H9 (cell line): ENCODE results near the gene RORC. TPM values are rescaled to one million over a fixed set of nuclear protein-coding genes. Genes with fewer than 3 reads are reported as not detected.

ENCODE experiments used
- DNase-seq: peaks from one replicate; pipeline ENCODE4 v3.0.0-alpha.2; 2017
- H2AFZ ChIP-seq: one replicate; pipeline ENCODE4 v1.6.1; 2013; ENCODE audit warnings: mild to moderate bottlenecking, low read length, control low read depth, moderate library complexity
- H2AK5ac ChIP-seq: 2 replicates; pipeline ENCODE4 v1.6.1; 2013; ENCODE audit warnings: low read length, control low read depth, mixed read lengths; ENCODE audit not compliant: insufficient read length
- H2BK120ac ChIP-seq: one replicate; pipeline ENCODE4 v1.6.1; 2013; ENCODE audit warnings: low read depth, mild to moderate bottlenecking, low read length, control low read depth, inconsistent platforms; ENCODE audit not compliant: poor library complexity, severe bottlenecking
- H2BK12ac ChIP-seq: 2 replicates; pipeline ENCODE4 v1.6.1; 2013; ENCODE audit warnings: low read length, control low read depth, mixed read lengths, low read depth; ENCODE audit not compliant: insufficient read length
- H2BK15ac ChIP-seq: 2 replicates; pipeline ENCODE4 v1.6.1; 2013; ENCODE audit warnings: low read depth, low read length, control low read depth
- H2BK20ac ChIP-seq: one replicate; pipeline ENCODE4 v1.6.1; 2013; ENCODE audit warnings: low read depth, mild to moderate bottlenecking, low read length, control low read depth, inconsistent platforms; ENCODE audit not compliant: poor library complexity, severe bottlenecking
- H2BK5ac ChIP-seq: 2 replicates; pipeline ENCODE4 v1.6.1; 2013; ENCODE audit warnings: low read length, control low read depth, mixed read lengths; ENCODE audit not compliant: insufficient read length
- H3K14ac ChIP-seq: 2 replicates; pipeline ENCODE4 v1.6.1; 2013; ENCODE audit warnings: low read length, control low read depth; ENCODE audit not compliant: insufficient read depth
- H3K18ac ChIP-seq: 2 replicates; pipeline ENCODE4 v1.6.1; 2013; ENCODE audit warnings: low read depth, mild to moderate bottlenecking, mixed read lengths, low read length, control low read depth; ENCODE audit not compliant: insufficient read length
- H3K23ac ChIP-seq: 2 replicates; pipeline ENCODE4 v1.6.1; 2013; ENCODE audit warnings: low read length, control low read depth, mixed read lengths, low read depth; ENCODE audit not compliant: insufficient read length
- H3K23me2 ChIP-seq: 2 replicates; pipeline ENCODE4 v1.6.1; 2013; ENCODE audit warnings: low read depth, mild to moderate bottlenecking, mixed read lengths, low read length, control low read depth; ENCODE audit not compliant: insufficient read length, poor library complexity, severe bottlenecking
- H3K27ac ChIP-seq: 2 replicates; pipeline ENCODE4 v1.5.1; 2013; ENCODE audit warnings: low read length, control low read depth, mixed read lengths, low read depth; ENCODE audit not compliant: insufficient read length
- H3K27me3 ChIP-seq: 2 replicates; pipeline ENCODE4 v1.6.1; 2013; ENCODE audit warnings: low read length, control low read depth, inconsistent platforms; ENCODE audit not compliant: insufficient read depth
- H3K4ac ChIP-seq: 2 replicates; pipeline ENCODE4 v1.6.1; 2013; ENCODE audit warnings: low read depth, mild to moderate bottlenecking, control low read depth, inconsistent platforms, low read length, moderate library complexity
- H3K4me1 ChIP-seq: 2 replicates; pipeline ENCODE4 v1.6.1; 2013; ENCODE audit warnings: low read length, control low read depth, inconsistent platforms; ENCODE audit not compliant: insufficient read depth
- H3K4me2 ChIP-seq: 2 replicates; pipeline ENCODE4 v1.6.1; 2013; ENCODE audit warnings: low read length, control low read depth, mixed read lengths; ENCODE audit not compliant: insufficient read length, insufficient read depth
- H3K56ac ChIP-seq: 2 replicates; pipeline ENCODE4 v1.6.1; 2013; ENCODE audit warnings: low read depth, mild to moderate bottlenecking, mixed read lengths, low read length, control low read depth; ENCODE audit not compliant: insufficient read length
- H3K79me1 ChIP-seq: 2 replicates; pipeline ENCODE4 v1.6.1; 2013; ENCODE audit warnings: low read depth, mild to moderate bottlenecking, moderate library complexity, low read length, control low read depth, inconsistent platforms; ENCODE audit not compliant: insufficient read depth, poor library complexity, severe bottlenecking
- H3K79me2 ChIP-seq: 2 replicates; pipeline ENCODE4 v1.6.1; 2013; ENCODE audit warnings: low read length, control low read depth, inconsistent platforms; ENCODE audit not compliant: insufficient read depth
- H3K9ac ChIP-seq: 2 replicates; pipeline ENCODE4 v1.6.1; 2013; ENCODE audit warnings: low read length, control low read depth, mixed read lengths; ENCODE audit not compliant: insufficient read length; ENCODE audit errors: extremely low read depth
- H3K9me3 ChIP-seq: one replicate; pipeline ENCODE4 v1.6.1; 2013; ENCODE audit warnings: low read depth, low read length, inconsistent platforms; ENCODE audit not compliant: control insufficient read depth
- H3T11ph ChIP-seq: one replicate; pipeline ENCODE4 v1.6.1; 2013; ENCODE audit warnings: mild to moderate bottlenecking, low read length, control low read depth, inconsistent platforms
- H4K20me1 ChIP-seq: one replicate; pipeline ENCODE4 v1.6.1; 2013; ENCODE audit not compliant: control insufficient read depth, insufficient read length, insufficient read depth
- H4K5ac ChIP-seq: 2 replicates; pipeline ENCODE4 v1.6.1; 2013; ENCODE audit warnings: low read depth, mild to moderate bottlenecking, mixed read lengths, low read length, control low read depth; ENCODE audit not compliant: insufficient read length
- H4K8ac ChIP-seq: replicated peaks from 2 replicates; pipeline ENCODE4 v1.6.1; 2013; ENCODE audit warnings: low read length, control low read depth, mixed read lengths, low read depth; ENCODE audit not compliant: insufficient read length
- H4K91ac ChIP-seq: 2 replicates; pipeline ENCODE4 v1.6.1; 2013; ENCODE audit warnings: low read depth, mild to moderate bottlenecking, moderate library complexity, mixed read lengths, low read length, control low read depth; ENCODE audit not compliant: insufficient read length
- H3K27ac Mint-ChIP-seq, 3 experiments: 2 replicates in 2 of 3; 3 replicates in 1 of 3; pipeline ENCODE4 v1.8.0; 2020 to 2021; ENCODE audit warnings: mixed read lengths in 3 of 3, mild to moderate bottlenecking in 1 of 3, moderate library complexity in 1 of 3
- H3K27me3 Mint-ChIP-seq: 2 replicates; pipeline ENCODE4 v1.8.0; 2021; ENCODE audit warnings: low read depth, mild to moderate bottlenecking, moderate library complexity, mixed read lengths
- H3K36me3 Mint-ChIP-seq, 3 experiments: 2 replicates in 2 of 3; 3 replicates in 1 of 3; pipeline ENCODE4 v1.8.0; 2020 to 2021; ENCODE audit warnings: low read depth in 3 of 3, mixed read lengths in 3 of 3; ENCODE audit not compliant: insufficient read depth in 1 of 3
- H3K4me1 Mint-ChIP-seq, 2 experiments: 2 replicates each; pipeline ENCODE4 v1.8.0; 2020; ENCODE audit warnings: mixed read lengths in 2 of 2
- H3K4me3 Mint-ChIP-seq, 2 experiments: 2 replicates in 1 of 2; 3 replicates in 1 of 2; pipeline ENCODE4 v1.8.0; 2020 to 2021; ENCODE audit warnings: mild to moderate bottlenecking in 2 of 2, mixed read lengths in 2 of 2, moderate library complexity in 1 of 2
- H3K9me3 Mint-ChIP-seq, 2 experiments: 2 replicates in 1 of 2; 3 replicates in 1 of 2; pipeline ENCODE4 v1.8.0; 2020; ENCODE audit warnings: mild to moderate bottlenecking in 2 of 2, mixed read lengths in 2 of 2, moderate library complexity in 1 of 2
- CTCF ChIP-seq: fragments of 200-600 bp; sonication (generic); conservative IDR thresholded peaks from 3 replicates; pipeline ENCODE4 v1.8.0; 2021; ENCODE audit warnings: antibody characterized with exemption, mild to moderate bottlenecking
- whole genome bisulfite sequencing: extraction: QIAGEN DNeasy Blood & Tissue Kit; methylation state at CpG from one replicate; pipeline ENCODE4 v1.1.7; 2013; ENCODE audit warnings: missing lambda C conversion rate, low lambda C conversion rate, mixed read lengths; ENCODE audit not compliant: insufficient read length; ENCODE audit errors: extremely low coverage; 5-methylcytosine and 5-hydroxymethylcytosine counted together
- total RNA-seq: library from RNA; stranded (reverse); gene quantifications from 2 replicates; pipeline ENCODE4 v1.2.1, GENCODE V29; 2021

Gene RORC
- total RNA-seq, 1 experiment from 2014 or later, result 0.52 TPM

GRCh38 chr1:151846686-151847237 is 15.2 kb upstream of the RORC start:
- Mint-ChIP-seq H3K4me3 (peak overlapping the region in 1 of 2 experiments; percentile 6; a peak in 1 of 5 replicates), H3K27ac (peak overlapping the region in 2 of 3 experiments; percentile 17 to 92; a peak in 4 of 7 replicates)

More at GRCh38 chr1:151846686-151847237, 15.2 kb upstream of the RORC start:
- WGBS, result no CpG with 5 or more reads among the region's 8 CpGs
- Histone ChIP-seq H4K8ac (no peak overlapping the region), H3K56ac (no peak overlapping the region), H4K20me1 (no peaks in the 10 kb centered on the region), H4K5ac (no peak overlapping the region), H3K23ac (no peak overlapping the region), H3T11ph (no peak overlapping the region), H3K18ac (no peak overlapping the region), H3K27me3 (no peaks in the 10 kb centered on the region), H3K27ac (no peak overlapping the region), H3K79me1 (no peaks in the 10 kb centered on the region), H3K14ac (no peak overlapping the region), H3K9ac (no peak overlapping the region), H3K4me2 (no peak overlapping the region), H4K91ac (no peak overlapping the region), H3K4me1 (peaks cover 3% of the 10 kb centered on the region; the same call in 1 of the 2 replicates), H3K79me2 (no peaks in the 10 kb centered on the region), H2BK120ac (no peak overlapping the region), H2BK5ac (no peak overlapping the region), H3K9me3 (no peaks in the 10 kb centered on the region), H3K4ac (no peak overlapping the region), H2BK12ac (no peak overlapping the region), H2AFZ (no peak overlapping the region), H2BK20ac (no peak overlapping the region), H3K23me2 (no peaks in the 10 kb centered on the region), H2BK15ac (no peak overlapping the region), H2AK5ac (no peak overlapping the region)
- Mint-ChIP-seq H3K4me1 (peaks cover 23 to 24% of the 10 kb centered on the region in 2 experiments), H3K27me3 (peaks cover 33% of the 10 kb centered on the region), H3K9me3 (no peaks in the 10 kb centered on the region), H3K36me3 (peaks cover 0 to 13% (median 0%) of the 10 kb centered on the region in 3 experiments; a peak in 1 of 7 replicates)
- DNase-seq, result no peak
- no peak for TF ChIP-seq CTCF
